GM21786 (cell line): ENCODE results near the gene METTL9.
"Not testable (repeated sequence)": the region's sequence is repeated elsewhere in the genome, so short reads cannot be mapped to it uniquely, and the experiment has no call there.

Experiments used
- ATAC-seq: cut with Tn5 transposase; IDR thresholded peaks from one replicate; pipeline ENCODE4 v1.9.1; 2021; ENCODE audit not compliant: unreplicated experiment

Gene METTL9

DNA sequence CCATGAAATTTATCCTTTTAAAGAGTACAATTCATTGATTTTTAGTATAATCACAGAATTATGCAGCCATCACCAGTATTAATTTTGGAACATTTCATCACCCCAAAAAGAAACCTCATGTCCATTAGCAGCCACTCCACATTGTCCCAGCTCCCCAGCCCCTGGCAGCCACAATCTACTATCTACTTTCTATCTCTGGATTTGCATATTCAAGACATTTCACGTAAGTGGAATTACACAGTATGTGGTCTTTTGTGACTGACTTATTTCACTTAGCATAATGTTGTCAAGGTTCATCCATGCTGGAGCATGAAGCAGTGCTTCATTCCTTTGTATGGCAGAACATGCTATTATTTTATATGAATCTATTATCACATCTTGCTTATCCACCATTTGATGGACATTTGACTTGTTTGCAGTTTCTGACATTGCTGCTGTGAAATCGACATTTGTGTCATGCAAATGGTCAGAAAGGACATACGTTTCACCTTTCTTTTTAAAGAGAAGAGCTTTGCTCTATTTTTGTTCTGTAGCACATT lies 10.7 kb downstream of the METTL9 start:
- no peak for ATAC-seq

DNA sequence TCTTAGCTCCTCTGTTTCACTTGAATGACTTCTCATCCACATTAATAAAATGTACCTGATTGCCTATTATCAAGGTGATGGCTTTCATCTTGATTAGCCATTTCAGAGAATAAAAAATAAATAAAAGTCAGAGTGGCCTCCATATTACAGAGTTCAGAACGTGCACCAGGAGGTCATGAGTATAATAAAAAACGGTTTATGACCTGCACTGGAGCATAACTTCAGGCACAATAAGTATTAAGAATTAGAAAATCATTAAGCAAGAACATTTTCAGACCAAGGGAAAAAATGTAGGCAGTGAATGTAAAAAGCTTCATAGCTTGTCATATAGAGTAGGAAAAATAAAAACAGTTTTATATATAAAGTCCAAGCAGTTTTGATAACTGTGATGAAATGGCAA lies 11.4 kb downstream of the METTL9 start:
- no peak for ATAC-seq

DNA sequence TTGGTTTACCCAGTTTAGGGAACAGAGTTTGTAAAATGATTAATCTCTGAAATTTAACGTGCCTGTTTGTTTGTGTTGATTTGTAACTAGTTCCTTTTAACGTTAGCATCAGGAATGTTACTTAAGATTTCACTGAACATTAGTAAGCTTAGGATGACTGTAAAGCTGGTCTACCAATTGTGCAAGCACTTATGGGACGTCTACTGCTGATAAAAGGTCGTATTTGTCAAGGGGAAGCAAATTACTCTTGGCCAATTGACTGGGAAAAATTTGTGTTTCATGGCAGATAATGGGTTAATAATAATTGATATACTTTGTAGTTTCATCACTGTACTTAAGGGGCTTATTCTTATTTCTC lies 11.8 kb downstream of the METTL9 start:
- ATAC-seq: no peak

GRCh38 chr16:21611556-21612384 lies 12.4 kb downstream of the METTL9 start:
- ATAC-seq: no peak

- no peak for ATAC-seq
Measured at GRCh38 chr16:21613361-21613760, 14.0 kb downstream of the METTL9 start.

- no peak for ATAC-seq
Measured at GRCh38 chr16:21613781-21614180, 14.4 kb downstream of the METTL9 start.

DNA sequence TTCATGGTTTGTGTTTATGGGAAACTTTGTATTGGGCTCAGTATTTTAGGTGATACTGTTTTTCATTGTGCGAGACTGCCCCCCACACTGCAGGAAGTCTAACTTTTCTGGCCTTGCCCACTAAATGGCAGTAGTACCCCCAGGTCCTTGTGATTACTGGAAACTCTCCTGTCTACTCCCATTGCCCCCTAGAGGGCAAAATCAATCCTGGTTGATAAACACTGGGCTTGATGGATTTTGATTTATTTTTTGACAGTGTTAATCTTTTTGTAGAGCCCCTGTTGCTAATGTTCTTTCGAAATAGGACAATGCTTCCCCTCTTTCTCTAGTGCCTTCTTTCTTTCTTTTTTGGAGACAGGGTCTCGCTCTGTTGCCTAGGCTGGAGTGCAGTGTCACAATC lies 15.5 kb downstream of the METTL9 start:
- ATAC-seq: no peak

GRCh38 chr16:21617607-21618006 lies 18.2 kb downstream of the METTL9 start:
- ATAC-seq: no peak

DNA sequence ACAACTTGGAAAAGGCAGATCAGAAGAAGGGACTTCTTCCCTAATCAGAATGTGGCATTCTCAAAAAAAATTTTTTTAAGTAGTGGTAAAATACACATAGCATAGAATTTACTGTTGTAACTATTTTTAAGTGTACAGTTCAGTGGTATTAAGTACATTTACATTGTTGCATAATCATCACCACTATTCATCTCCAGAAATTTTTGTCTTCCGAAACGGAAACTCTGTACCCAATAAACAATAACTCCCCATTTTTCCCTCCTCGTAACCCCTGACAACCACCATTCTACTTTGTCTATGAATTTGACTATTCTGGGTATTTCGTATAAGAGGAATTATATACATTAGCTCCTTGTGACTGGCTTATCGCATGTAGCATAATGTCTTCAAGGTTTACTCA lies 18.9 kb downstream of the METTL9 start:
- no peak for ATAC-seq

GRCh38 chr16:21619765-21620425 lies 20.5 kb downstream of the METTL9 start:
- no peak for ATAC-seq

GRCh38 chr16:21620592-21620991 lies 21.2 kb downstream of the METTL9 start:
- ATAC-seq: no peak

GRCh38 chr16:21622545-21622944 lies 23.2 kb downstream of the METTL9 start:
- ATAC-seq: no peak

GRCh38 chr16:21625026-21625425 lies 25.6 kb downstream of the METTL9 start:
- ATAC-seq: no peak

- no peak for ATAC-seq
Measured at GRCh38 chr16:21626659-21627277, 27.4 kb downstream of the METTL9 start.

DNA sequence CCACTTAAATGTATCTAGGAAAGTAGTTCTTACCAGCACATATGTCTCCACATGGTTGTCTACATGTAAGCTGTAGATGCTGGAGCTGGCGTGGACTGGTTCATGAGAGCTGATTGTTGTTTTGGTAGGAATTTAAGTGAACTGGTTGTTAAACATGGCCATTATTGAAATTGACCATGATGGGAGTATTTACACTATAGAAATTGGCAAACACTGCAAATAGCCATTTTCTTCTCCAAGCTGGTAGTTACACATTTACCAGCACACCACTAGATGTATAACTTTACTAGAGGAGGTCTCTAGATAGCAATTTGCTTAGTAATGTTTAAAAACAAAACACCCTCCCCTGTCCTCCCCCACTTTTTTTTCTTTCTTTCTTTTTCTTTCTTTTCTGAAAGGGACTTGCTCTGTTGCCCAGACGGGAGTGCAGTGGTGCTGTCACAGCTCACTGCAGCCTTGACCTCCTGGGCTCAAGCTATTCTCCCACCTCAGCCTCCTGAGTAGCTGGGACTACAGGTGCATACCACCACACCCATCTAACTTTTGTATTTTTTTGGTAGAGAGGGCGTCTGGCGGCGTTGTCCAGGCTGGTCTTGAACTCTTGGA lies 28.8 kb downstream of the METTL9 start:
- no peak for ATAC-seq

- no peak for ATAC-seq
Measured at GRCh38 chr16:21628772-21629171, 29.4 kb downstream of the METTL9 start.

GRCh38 chr16:21629616-21630539 lies 30.5 kb downstream of the METTL9 start:
- ATAC-seq: not testable (repeated sequence)

GRCh38 chr16:21630866-21631265 lies 31.5 kb downstream of the METTL9 start:
- not testable (repeated sequence) for ATAC-seq

DNA sequence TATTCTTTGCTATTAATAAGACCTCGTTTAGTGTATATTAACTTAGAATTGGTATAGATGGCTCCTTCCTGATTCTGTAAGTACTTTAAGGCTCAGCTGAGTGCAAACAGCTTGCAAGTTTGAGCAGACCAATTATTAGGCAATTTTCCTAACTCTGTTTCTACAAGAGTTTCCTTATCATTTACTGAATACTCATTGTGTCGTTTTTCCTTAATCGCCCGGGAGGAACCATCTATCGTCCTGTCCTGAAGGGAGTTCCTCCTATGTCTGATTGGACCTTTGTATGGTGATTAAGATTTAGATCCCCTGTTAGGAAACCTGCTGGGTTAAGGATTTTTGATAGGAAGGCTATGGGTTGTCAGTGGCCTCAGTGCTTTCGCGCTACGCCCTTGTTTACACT lies 32.0 kb downstream of the METTL9 start:
- not testable (repeated sequence) for ATAC-seq

GRCh38 chr16:21631951-21632575 lies 32.7 kb downstream of the METTL9 start:
- not testable (repeated sequence) for ATAC-seq
